GM12864 (cell line): ENCODE measurements around the gene PAPSS2.
A peak's percentile ranks its signal among the peaks of the same experiment; 100 is the strongest.
"Not testable (repeated sequence)": the region's sequence is repeated elsewhere in the genome, so short reads cannot be mapped to it uniquely, and the experiment has no call there.

ENCODE experiments used
- DNase-seq: peaks from one replicate; pipeline ENCODE4 v3.0.0-alpha.2; 2011; ENCODE audit warnings: low read depth
- H3K4me3 ChIP-seq: 2 replicates; pipeline ENCODE4 v1.5.1; 2011; ENCODE audit warnings: mild to moderate bottlenecking, low read depth, low read length, control low read depth
- CTCF ChIP-seq: IDR thresholded peaks from 2 replicates; pipeline ENCODE4 v1.5.1; 2011; ENCODE audit warnings: low read depth, mild to moderate bottlenecking, moderate library complexity, low read length, control low read depth, inconsistent platforms; ENCODE audit errors: missing control alignments

The PAPSS2 gene

GRCh38 chr10:87659571-87660483, at the start of gene PAPSS2:
TSS of gene PAPSS2 (plus strand) at chr10:87659878. CDS start at chr10:87659982, 104 bp downstream.
- no peak for TF ChIP-seq CTCF
- H3K4me3 ChIP-seq: peak within 1 kb of the TSS; percentile 55
- no peak for DNase-seq

- not testable (repeated sequence) for H3K4me3 ChIP-seq, DNase-seq
Measured at GRCh38 chr10:87611341-87611740, 48.3 kb upstream of the PAPSS2 start.

- no peak for DNase-seq
- no peak overlapping the region for H3K4me3 ChIP-seq
- no peak for TF ChIP-seq CTCF
Measured at GRCh38 chr10:87612115-87612514, 47.6 kb upstream of the PAPSS2 start.

- TF ChIP-seq CTCF: no peak
- DNase-seq: no peak
- no peak overlapping the region for H3K4me3 ChIP-seq
Measured at GRCh38 chr10:87613751-87614150, 45.9 kb upstream of the PAPSS2 start.

- TF ChIP-seq CTCF: no peak
- no peak for DNase-seq
Measured at GRCh38 chr10:87615856-87616255, 43.8 kb upstream of the PAPSS2 start.

GRCh38 chr10:87617503-87617902, 42.2 kb upstream of the PAPSS2 start:
- H3K4me3 ChIP-seq: no peak overlapping the region
- no peak for DNase-seq

More at GRCh38 chr10:87615856-87616255, 43.8 kb upstream of the PAPSS2 start:
- no peak overlapping the region for H3K4me3 ChIP-seq

More at GRCh38 chr10:87617503-87617902, 42.2 kb upstream of the PAPSS2 start:
- TF ChIP-seq CTCF: no peak
